ENCODE measurements around the gene NCAM1. TPM values are rescaled to one million over a fixed set of nuclear protein-coding genes. Genes with fewer than 3 reads are reported as not detected.

The NCAM1 gene
- total RNA-seq, 3 donors from 2014 or later: 3.6 to 17.9 (median 6.1) TPM

GRCh38 chr11:113168354-113169342, 207.4 kb downstream of the NCAM1 start:
- no peak for DNase-seq (ENCODE audit: low spot score in 2 of 2)
- intact Hi-C loops (cut with DNase I; ENCODE audit: low total_unique reads): no loop called here
- H3K4me1 ChIP-seq: no peaks in the 10 kb centered on the region

GRCh38 chr11:113172382-113172951, 211.2 kb downstream of the NCAM1 start:
- no peak for TF ChIP-seq CTCF (IDR thresholded peaks at IDR 0.05)
- H3K4me1 ChIP-seq: no peaks in the 10 kb centered on the region
- DNase-seq (ENCODE audit: low spot score in 2 of 2): no peak
- H3K36me3 ChIP-seq: no peaks in the 10 kb centered on the region
- H3K4me3 ChIP-seq: no peak overlapping the region
- H3K27ac ChIP-seq: no peak overlapping the region
- no peaks in the 10 kb centered on the region for H3K9me3 ChIP-seq
- H3K27me3 ChIP-seq: no peaks in the 10 kb centered on the region
- intact Hi-C loops (cut with DNase I; ENCODE audit: low total_unique reads): no loop called here

More at GRCh38 chr11:113168354-113169342, 207.4 kb downstream of the NCAM1 start:
- no peaks in the 10 kb centered on the region for H3K27me3 ChIP-seq
- no peaks in the 10 kb centered on the region for H3K36me3 ChIP-seq
- TF ChIP-seq POLR2A (IDR thresholded peaks at IDR 0.05) (no peak), POLR2AphosphoS5 (IDR thresholded peaks at IDR 0.05) (no peak), CTCF (IDR thresholded peaks at IDR 0.05) (no peak)
- H3K27ac ChIP-seq: no peak overlapping the region
- no peak overlapping the region for H3K4me3 ChIP-seq
- no peaks in the 10 kb centered on the region for H3K9me3 ChIP-seq

GRCh38 chr11:113173126-113173525, 211.9 kb downstream of the NCAM1 start:
- no peak for DNase-seq (ENCODE audit: low spot score in 2 of 2)
- H3K36me3 ChIP-seq: no peaks in the 10 kb centered on the region
- no peak overlapping the region for H3K27ac ChIP-seq
- no peaks in the 10 kb centered on the region for H3K27me3 ChIP-seq
- intact Hi-C loops (cut with DNase I; ENCODE audit: low total_unique reads): no loop called here
- no peaks in the 10 kb centered on the region for H3K4me1 ChIP-seq
- H3K4me3 ChIP-seq: no peak overlapping the region
- no peaks in the 10 kb centered on the region for H3K9me3 ChIP-seq
- no peak for TF ChIP-seq POLR2AphosphoS5 (IDR thresholded peaks at IDR 0.05)
- TF ChIP-seq POLR2A (IDR thresholded peaks at IDR 0.05): no peak
- no peak for TF ChIP-seq CTCF (IDR thresholded peaks at IDR 0.05)

- H3K27ac ChIP-seq: no peak overlapping the region
- H3K4me3 ChIP-seq: no peak overlapping the region
- no peaks in the 10 kb centered on the region for H3K9me3 ChIP-seq
- intact Hi-C loops (cut with DNase I; ENCODE audit: low total_unique reads): no loop called here
- H3K27me3 ChIP-seq: no peaks in the 10 kb centered on the region
- H3K4me1 ChIP-seq: no peaks in the 10 kb centered on the region
- no peaks in the 10 kb centered on the region for H3K36me3 ChIP-seq
- no peak for DNase-seq (ENCODE audit: low spot score in 2 of 2)
- TF ChIP-seq POLR2AphosphoS5 (IDR thresholded peaks at IDR 0.05): no peak
- no peak for TF ChIP-seq CTCF (IDR thresholded peaks at IDR 0.05)
- TF ChIP-seq POLR2A (IDR thresholded peaks at IDR 0.05): no peak
These were observed 213.7 kb downstream of the NCAM1 start for GRCh38 chr11:113174882-113175281.
